Right lung (tissue), 5 donors: ENCODE data around the gene HOATZ. TPM values are rescaled to one million over a fixed set of nuclear protein-coding genes. Genes with fewer than 3 reads are reported as not detected.

Source experiments
- DNase-seq, 2 donors: peaks; one replicate each; pipeline ENCODE4 v3.0.0-alpha.2; 2013
- polyA plus RNA-seq, 5 donors: library from polyadenylated mRNA; unstranded; fragments of 120-200 nt; gene quantifications; one replicate each; pipeline versions ENCODE4 v1.2.1 to v1.2.3, GENCODE V29; 2013; ENCODE audit warnings: inconsistent platforms in 1 of 5, low replicate concordance in 1 of 5; ENCODE audit not compliant: insufficient read length in 5 of 5, insufficient read depth in 1 of 5

Gene HOATZ
- polyA plus RNA-seq, 5 donors, result 2.9 to 14.6 (median 11.4) TPM

DNA sequence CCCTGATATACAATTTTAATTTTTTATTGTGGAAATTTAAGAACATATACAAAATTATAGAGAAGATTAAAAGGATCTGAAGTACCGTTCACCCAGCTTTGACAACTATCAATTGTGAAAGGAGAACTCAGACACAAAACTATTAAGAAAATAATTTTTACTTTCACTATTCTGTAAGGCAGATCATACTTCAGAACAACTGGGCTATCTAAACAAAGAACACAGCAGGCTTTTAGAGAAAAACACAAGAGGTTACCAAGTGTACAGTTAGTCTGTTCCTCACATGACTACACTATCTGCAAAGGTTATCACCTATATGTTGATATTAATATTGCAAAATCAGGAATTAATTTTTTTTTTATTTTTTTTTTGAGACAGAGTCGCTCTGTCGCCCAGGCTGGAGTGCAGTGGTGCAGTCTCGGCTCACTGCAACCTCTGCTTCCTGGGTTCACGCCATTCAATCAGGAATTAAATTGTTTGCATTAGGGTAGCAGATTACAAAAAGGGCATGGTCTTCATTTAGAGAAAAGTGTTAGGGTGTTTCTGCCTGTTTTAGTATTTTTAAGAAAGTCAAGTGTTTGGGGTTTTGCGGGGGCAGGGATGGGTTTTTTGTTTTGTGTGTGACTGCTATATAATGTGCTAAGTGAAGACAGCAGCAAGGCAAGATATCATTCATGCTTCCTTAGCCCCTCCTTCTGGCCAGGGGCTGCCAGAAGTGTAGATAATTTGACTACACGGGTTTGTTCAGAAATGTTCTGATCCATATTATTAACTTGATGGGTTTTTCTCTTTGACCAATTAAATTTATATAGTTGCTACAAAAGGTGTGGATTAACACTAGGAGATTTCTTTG, 60.0 kb downstream of the HOATZ start:
- DNase-seq, result no peak

DNA sequence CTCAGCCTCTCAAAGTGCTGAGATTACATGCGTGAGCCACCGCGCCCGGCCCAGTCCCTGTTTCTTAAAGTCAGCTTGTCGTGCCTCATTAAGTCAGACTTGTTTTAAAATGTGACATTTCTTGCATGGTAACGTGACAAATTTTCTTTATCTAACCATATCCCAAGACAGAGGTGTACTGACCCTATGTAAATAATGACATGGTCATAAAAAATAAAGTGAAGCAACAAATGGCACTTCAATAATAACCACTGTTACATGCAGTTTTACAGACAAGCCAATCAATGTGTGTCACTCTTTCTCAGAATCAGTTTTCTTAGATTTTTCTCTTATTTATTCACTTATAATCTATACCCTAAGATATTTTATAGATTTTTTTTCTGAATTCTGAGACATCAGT, 61.2 kb downstream of the HOATZ start:
- no peak for DNase-seq

DNA sequence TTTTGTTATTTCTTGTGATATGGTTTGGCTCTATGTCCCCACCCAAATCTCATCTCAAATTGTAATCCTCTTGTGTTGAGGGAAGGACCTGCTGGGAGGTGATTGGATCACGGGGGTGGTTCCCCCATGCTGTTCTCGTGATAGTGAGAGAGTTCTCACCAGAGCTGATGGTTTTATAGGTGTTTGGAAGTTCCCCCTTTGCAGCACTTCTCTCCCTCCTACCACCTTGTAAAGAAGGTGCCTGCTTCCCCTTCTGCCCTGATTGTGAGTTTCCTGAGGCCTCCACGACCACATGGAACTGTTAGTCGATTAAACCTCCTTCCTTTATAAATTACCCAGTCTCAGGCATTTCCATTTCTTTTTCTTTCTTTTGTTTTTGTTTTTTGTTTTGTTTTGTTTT, 63.2 kb downstream of the HOATZ start:
- no peak for DNase-seq

DNA sequence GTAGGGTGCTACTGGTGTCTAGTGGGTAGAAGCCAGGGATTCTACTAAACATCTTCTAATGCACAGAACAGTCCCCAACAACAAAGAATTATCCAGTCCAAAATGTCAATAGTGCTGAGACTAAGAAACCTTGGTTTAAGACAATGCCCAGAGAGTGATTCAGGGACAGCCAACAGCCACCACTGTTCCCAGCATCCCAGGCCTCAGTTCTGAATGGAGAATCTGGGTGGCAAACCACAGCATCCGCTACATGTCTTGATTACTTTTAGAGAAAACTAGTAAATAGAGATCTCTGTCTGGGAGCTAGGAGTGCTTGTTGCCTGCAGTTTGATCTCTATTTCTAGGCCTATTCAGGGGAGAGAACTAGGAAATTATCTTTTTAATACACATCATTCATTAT, 66.8 kb downstream of the HOATZ start:
- DNase-seq, result no peak

DNA sequence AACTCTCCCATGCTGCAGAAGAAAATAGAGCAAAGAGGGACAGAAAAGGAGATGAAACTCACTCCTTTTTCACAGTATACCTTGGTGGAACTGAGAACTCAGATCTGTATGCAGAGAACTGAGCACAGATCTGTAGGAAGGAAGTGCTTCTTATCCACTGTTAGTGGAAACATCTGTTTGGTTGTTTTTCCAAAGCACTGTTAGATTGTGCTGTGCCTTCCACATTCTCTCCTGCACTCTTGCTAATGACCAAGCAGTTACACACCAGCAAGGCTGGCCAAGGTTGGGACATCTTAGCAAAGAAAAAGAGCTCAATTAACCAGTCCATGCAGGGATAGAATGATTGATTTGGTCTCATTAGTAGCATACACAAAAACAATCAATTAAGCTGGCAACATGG, 67.6 kb downstream of the HOATZ start:
- DNase-seq, result no peak

DNA sequence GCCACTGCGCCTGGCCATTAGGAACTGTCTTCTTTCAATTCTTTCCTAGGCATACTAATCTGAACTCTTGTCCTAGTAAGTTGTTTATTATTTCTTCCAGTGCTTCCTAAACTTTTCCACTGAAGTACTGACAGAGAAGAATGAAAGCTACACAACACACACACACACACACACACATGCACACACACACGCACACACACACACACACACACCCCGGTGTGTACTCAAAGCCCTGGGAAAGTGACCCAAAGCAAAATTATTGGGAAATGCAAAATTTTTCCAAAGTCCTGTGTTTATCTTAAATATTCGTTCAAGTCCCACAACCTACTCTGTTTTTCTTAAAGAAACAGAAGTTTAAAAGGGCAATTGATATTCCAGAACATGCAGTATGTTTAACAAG, 68.3 kb downstream of the HOATZ start:
- no peak for DNase-seq

DNA sequence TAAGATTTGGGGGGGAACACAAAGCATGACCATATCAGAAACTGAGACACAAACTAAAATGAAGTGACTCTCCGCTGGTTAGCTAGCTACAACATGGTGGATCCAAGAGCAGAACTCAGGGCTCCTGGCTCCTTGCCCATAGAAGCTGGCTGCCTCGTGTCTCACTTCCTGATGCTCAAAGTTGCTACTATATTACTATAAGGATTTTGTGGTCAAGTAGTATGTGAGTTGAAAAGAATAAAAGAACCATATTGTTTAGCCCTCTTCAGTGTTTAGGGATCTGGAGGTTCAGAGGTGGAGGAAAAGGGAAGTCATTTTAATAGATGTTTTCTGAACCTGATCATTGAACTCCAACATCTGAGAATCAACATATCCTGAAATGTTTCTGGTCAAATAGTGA, 70.8 kb downstream of the HOATZ start:
- DNase-seq, result no peak

DNA sequence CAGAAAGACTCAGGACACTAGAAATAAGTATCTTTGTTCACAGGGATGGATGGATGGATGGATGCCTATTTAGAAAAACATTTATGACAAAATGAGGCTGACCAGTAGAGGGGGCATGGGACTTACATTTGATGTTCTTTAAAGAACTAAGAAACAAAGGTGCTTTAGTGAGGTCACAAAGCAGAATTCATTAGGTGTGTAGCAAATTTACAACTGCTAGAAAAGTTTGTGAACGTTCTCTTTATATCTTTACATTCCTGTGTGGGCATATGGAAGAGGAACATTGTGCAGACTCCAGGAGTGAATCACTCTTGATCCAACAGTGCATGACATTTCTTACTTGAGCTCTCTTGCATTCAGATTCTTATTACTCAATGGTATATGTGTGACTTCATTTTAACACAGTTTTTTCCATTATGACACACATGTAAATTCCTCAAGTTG, 71.8 kb downstream of the HOATZ start:
- DNase-seq, result no peak

Other genes with a start within 250 kb of the HOATZ start
- 10 to 100 TPM in 3 of 5 donors, 1 to 10 TPM in 2; 8.0 to 18.8 (median 11.6) TPM for gene POU2AF3, start 216.2 kb upstream of the HOATZ start, polyA plus RNA-seq
- 1 to 10 TPM in 1 of 5 donors, under 1 TPM in 4; 0.33 to 1.1 (median 0.91) TPM for gene POU2AF1, start 135.5 kb upstream of the HOATZ start, polyA plus RNA-seq
- under 1 TPM in 3 of 5 donors, not detected in 2; 0.11 to 0.52 (median 0.18) TPM for gene BTG4, start 2.4 kb upstream of the HOATZ start, polyA plus RNA-seq
- gene LAYN, start 25.9 kb downstream of the HOATZ start, polyA plus RNA-seq, result 10 to 100 TPM; 11.5 to 18.7 (median 16.9) TPM
- gene SIK2, start 87.7 kb downstream of the HOATZ start, polyA plus RNA-seq, result 10 to 100 TPM; 23.2 to 33.7 (median 25.4) TPM